Keratinocyte (primary cell): ENCODE measurements around the gene SPIRE1. TPM values are rescaled to one million over a fixed set of nuclear protein-coding genes. Genes with fewer than 3 reads are reported as not detected.

ENCODE experiments used
- DNase-seq: peaks from one replicate; pipeline ENCODE4 v3.0.0-alpha.2; 2011; ENCODE audit warnings: low read depth, missing footprints, low spot score
- FAIRE-seq: peaks from 2 replicates; lab custom pipeline; 2011; peaks lifted over from hg19 to GRCh38; lab: Jason Lieb, UNC
- H2AFZ ChIP-seq: 2 replicates; pipeline ENCODE4 v1.6.0; 2012; ENCODE audit warnings: low read length, control low read depth, inconsistent platforms; ENCODE audit not compliant: control insufficient read depth
- H3K27ac ChIP-seq: 2 replicates; pipeline ENCODE4 v1.5.1; 2011; ENCODE audit warnings: low read length; ENCODE audit not compliant: control insufficient read depth, insufficient read depth
- H3K27me3 ChIP-seq: 3 replicates; pipeline ENCODE4 v1.6.0; 2011; ENCODE audit warnings: low read length; ENCODE audit not compliant: control insufficient read depth, insufficient read depth; ENCODE audit errors: extremely low read depth
- H3K36me3 ChIP-seq, 2 experiments: 2 replicates in 1 of 2; 3 replicates in 1 of 2; pipeline ENCODE4 v1.5.1; 2011; ENCODE audit warnings: low read length in 2 of 2, mild to moderate bottlenecking in 1 of 2; ENCODE audit not compliant: control insufficient read depth in 2 of 2, insufficient read depth in 2 of 2; ENCODE audit errors: extremely low read depth in 1 of 2
- H3K4me1 ChIP-seq: 3 replicates; pipeline ENCODE4 v1.5.1; 2011; ENCODE audit warnings: low read length; ENCODE audit not compliant: control insufficient read depth, insufficient read depth; ENCODE audit errors: extremely low read depth
- H3K4me2 ChIP-seq: 3 replicates; pipeline ENCODE4 v1.6.0; 2011; ENCODE audit warnings: low read depth, low read length; ENCODE audit not compliant: control insufficient read depth, insufficient read depth; ENCODE audit errors: extremely low read depth
- H3K4me3 ChIP-seq, 3 experiments: fragments of 200-600 bp in 1 of 3; sonication (generic) in 1 of 3; 2 replicates in 2 of 3; 3 replicates in 1 of 3; pipeline ENCODE4 v1.5.1; 2011 to 2016; ENCODE audit warnings: low read length in 3 of 3, mild to moderate bottlenecking in 3 of 3, control low read depth in 2 of 3, inconsistent platforms in 1 of 3, low read depth in 1 of 3, mixed read lengths in 1 of 3, mixed run types in 1 of 3, moderate library complexity in 1 of 3; ENCODE audit not compliant: control insufficient read depth in 2 of 3, insufficient read depth in 2 of 3; ENCODE audit errors: extremely low read depth in 1 of 3
- H3K79me2 ChIP-seq: 2 replicates; pipeline ENCODE4 v1.6.0; 2012; ENCODE audit warnings: low read length; ENCODE audit not compliant: control insufficient read depth, insufficient read depth
- H3K9ac ChIP-seq: 3 replicates; pipeline ENCODE4 v1.6.0; 2011; ENCODE audit warnings: low read length; ENCODE audit not compliant: control insufficient read depth, insufficient read depth; ENCODE audit errors: extremely low read depth
- H3K9me1 ChIP-seq: 3 replicates; pipeline ENCODE4 v1.6.0; 2011; ENCODE audit warnings: low read length; ENCODE audit not compliant: control insufficient read depth, insufficient read depth; ENCODE audit errors: extremely low read depth
- H3K9me3 ChIP-seq: 2 replicates; pipeline ENCODE4 v1.5.1; 2012; ENCODE audit warnings: low read depth, low read length; ENCODE audit not compliant: control insufficient read depth
- H4K20me1 ChIP-seq: 3 replicates; pipeline ENCODE4 v1.6.0; 2011; ENCODE audit warnings: low read length; ENCODE audit not compliant: control insufficient read depth, insufficient read depth; ENCODE audit errors: extremely low read depth
- CTCF ChIP-seq, 3 experiments: IDR thresholded peaks in 1 of 3; conservative IDR thresholded peaks in 1 of 3; optimal IDR thresholded peaks in 1 of 3; 2 replicates in 2 of 3; 3 replicates in 1 of 3; pipeline versions ENCODE3 to v1.5.1; 2011; ENCODE audit warnings: low read length in 3 of 3, mild to moderate bottlenecking in 3 of 3, moderate library complexity in 2 of 3, control low read depth in 1 of 3, inconsistent platforms in 1 of 3; ENCODE audit not compliant: insufficient read depth in 2 of 3; ENCODE audit errors: extremely low read depth in 1 of 3
- EZH2 ChIP-seq: IDR thresholded peaks from one replicate; pipeline ENCODE4 v1.6.1; 2012; ENCODE audit warnings: inconsistent platforms, mild to moderate bottlenecking, low read length, moderate library complexity
- dilution Hi-C: fragments of 300-500 bp; cut with MboI; formaldehyde crosslinking; loops from one replicate; pipeline ENCODE4 v1.7.0; 2020; ENCODE audit warnings: low sequenced_read_pairs; ENCODE audit not compliant: extremely low pct_ligation_motif_present
- polyA plus RNA-seq, 5 experiments: library from polyadenylated mRNA; depleted of rRNA in 3 of 5; stranded (reverse) in 3 of 5; stranded (forward) in 1 of 5; unstranded in 1 of 5; fragments of >200 nt; gene quantifications; 1 replicate in 1 of 5; 2 replicates in 3 of 5; 3 replicates in 1 of 5; pipeline versions ENCODE4 v1.2.1 to v1.2.3, GENCODE V29; 2011 to 2012; ENCODE audit warnings: missing spikeins in 2 of 5, low read depth in 1 of 5, low replicate concordance in 1 of 5

The SPIRE1 gene
- polyA plus RNA-seq, 1 donor (not counting 4 experiments of a cell fraction or from before 2014, with no cell fraction given), result 20.6 TPM

- Histone ChIP-seq H3K79me2 (no peaks in the 10 kb centered on the region), H3K9me1 (no peaks in the 10 kb centered on the region), H3K4me2 (no peak overlapping the region), H2AFZ (no peak overlapping the region), H4K20me1 (no peaks in the 10 kb centered on the region), H3K36me3 (peaks cover 6 to 9% of the 10 kb centered on the region in 2 experiments), H3K27ac (no peak overlapping the region), H3K9ac (no peak overlapping the region), H3K4me3 (no peak overlapping the region), H3K4me1 (no peaks in the 10 kb centered on the region), H3K27me3 (no peaks in the 10 kb centered on the region), H3K9me3 (no peaks in the 10 kb centered on the region)
- TF ChIP-seq CTCF (optimal IDR thresholded peaks at IDR 0.05 in 1 of 3, IDR thresholded peaks at IDR 0.05 in 1 of 3, conservative IDR thresholded peaks at IDR 0.05 in 1 of 3; ENCODE audit: extremely low read depth in 1 of 3, insufficient read depth in 2 of 3, low read length in 3 of 3) (no peak), EZH2 (no peak)
- DNase-seq (no peak), FAIRE-seq (no peak)
- dilution Hi-C loops, result no loop called here
These were observed 180.3 kb downstream of the SPIRE1 start for GRCh38 chr18:12477606-12478005.

- Histone ChIP-seq H3K27ac (no peak overlapping the region), H3K4me2 (no peak overlapping the region), H4K20me1 (no peaks in the 10 kb centered on the region), H3K36me3 (peaks cover 6 to 9% of the 10 kb centered on the region in 2 experiments), H3K79me2 (no peaks in the 10 kb centered on the region), H3K9me3 (no peaks in the 10 kb centered on the region), H3K9me1 (no peaks in the 10 kb centered on the region), H3K4me3 (no peak overlapping the region), H3K9ac (no peak overlapping the region), H3K4me1 (no peaks in the 10 kb centered on the region), H3K27me3 (no peaks in the 10 kb centered on the region), H2AFZ (no peak overlapping the region)
- no peak for DNase-seq
- TF ChIP-seq EZH2 (no peak), CTCF (optimal IDR thresholded peaks at IDR 0.05 in 1 of 3, IDR thresholded peaks at IDR 0.05 in 1 of 3, conservative IDR thresholded peaks at IDR 0.05 in 1 of 3; ENCODE audit: extremely low read depth in 1 of 3, insufficient read depth in 2 of 3, low read length in 3 of 3) (no peak)
- dilution Hi-C loops, result no loop called here
- FAIRE-seq, result peak; percentile 46
These were observed 181.0 kb downstream of the SPIRE1 start for GRCh38 chr18:12476955-12477354.
